ENCODE measurements around the gene OR10H1. TPM values are rescaled to one million over a fixed set of nuclear protein-coding genes. Genes with fewer than 3 reads are reported as not detected.
"Not testable (repeated sequence)": the region's sequence is repeated elsewhere in the genome, so short reads cannot be mapped to it uniquely, and the experiment has no call there.

OR10H1 gene
- total RNA-seq, 4 donors from 2014 or later = not detected

GRCh38 chr19:15790096-15790495 is 25.4 kb downstream of the OR10H1 start:
- ATAC-seq (ENCODE audit: low FRiP score) (no peak), DNase-seq (ENCODE audit: low spot score) (no peak)
- TF ChIP-seq CTCF (IDR thresholded peaks at IDR 0.05) = no peak

DNA sequence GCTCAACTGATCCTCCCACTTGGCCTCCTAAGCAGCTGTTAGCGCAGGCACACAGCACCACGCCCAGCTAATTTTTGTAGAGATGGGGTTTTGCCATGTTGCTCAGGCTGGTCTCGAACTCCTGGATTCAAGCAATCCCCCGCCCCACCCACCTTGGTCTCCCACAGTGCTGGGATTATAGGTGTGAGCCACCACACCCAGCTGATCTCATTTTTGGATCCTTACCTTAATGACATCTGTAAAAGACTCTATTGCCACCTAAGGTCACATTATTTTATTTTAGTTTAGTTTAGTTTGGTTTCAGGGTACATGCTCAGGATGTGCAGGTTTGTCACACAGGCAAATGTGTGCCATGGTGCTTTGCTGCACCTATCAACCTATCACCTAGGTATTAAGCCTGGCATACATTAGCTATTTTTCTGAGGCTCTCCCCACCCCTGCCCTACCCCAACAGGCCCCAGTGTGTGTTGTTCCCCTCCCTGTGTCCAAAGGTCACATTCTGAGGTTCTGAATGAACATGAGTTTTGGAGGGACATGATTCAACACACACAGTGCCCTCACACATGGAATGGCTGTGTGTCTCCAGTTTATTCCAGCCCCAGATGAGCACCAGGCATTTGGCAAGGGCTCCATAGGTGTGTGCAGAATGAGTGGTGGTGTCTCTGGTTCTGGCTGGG is 26.7 kb downstream of the OR10H1 start:
- DNase-seq (ENCODE audit: low spot score) (no peak), ATAC-seq (ENCODE audit: low FRiP score) (no peak)

DNA sequence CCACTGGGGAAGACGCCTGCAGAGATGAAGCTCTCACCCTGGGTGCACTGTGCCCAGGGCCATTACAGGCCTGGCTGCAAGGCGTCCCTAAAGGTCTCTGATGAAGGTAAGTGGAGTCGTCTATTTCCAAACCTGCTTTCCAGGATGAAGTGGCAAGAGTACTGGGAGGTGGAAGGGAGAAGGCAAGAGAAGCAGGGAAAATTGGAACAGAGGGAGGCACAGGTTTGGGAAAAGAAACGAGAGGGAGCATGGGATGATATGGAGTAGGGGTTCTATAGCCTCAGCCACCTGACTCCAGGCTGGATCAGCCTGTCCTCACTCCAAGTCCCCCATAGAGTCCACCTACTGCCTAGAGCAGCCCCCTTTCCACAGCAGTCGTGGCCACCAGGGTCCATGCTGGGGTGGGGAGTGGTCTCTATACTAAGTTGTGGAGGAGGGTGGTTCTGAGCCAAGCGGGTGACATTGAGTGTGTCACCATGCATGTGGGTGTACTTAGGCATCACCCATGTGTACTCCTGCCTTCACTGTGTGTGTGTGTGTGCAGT is 27.8 kb downstream of the OR10H1 start, which contains the start of gene OR10H5:
Gene OR10H5, plus strand, starts transcription at position 51 of the 545 bp plus-strand sequence. CDS start 6,388 bp downstream, outside the sequence.
- no peak for ATAC-seq (ENCODE audit: low FRiP score)
- DNase-seq (ENCODE audit: low spot score) = no peak

More for the DNA sequence above, 26.7 kb downstream of the OR10H1 start:
- no peak for TF ChIP-seq CTCF (IDR thresholded peaks at IDR 0.05)

DNA sequence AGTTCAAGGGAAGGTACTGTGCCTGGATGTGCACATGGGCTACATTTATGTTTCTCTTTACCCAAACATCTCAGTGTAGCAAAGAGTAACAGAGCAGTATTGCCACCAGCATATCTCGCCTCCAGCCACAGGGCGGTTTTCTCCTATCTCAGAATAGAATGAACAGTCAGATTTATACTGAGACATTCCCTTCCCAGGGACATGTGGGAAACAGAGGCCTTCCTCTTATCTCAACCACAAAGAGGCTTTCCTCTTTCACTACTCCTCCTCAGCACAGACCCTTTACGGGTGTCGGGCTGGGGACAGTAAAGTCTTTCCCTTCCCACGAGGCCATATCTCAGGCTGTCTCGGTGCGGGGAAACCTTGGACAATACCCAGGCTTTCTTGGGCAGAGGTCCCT is 32.6 kb downstream of the OR10H1 start:
- not testable (repeated sequence) for ATAC-seq (ENCODE audit: low FRiP score); DNase-seq (ENCODE audit: low spot score)

More for the DNA sequence above, 27.8 kb downstream of the OR10H1 start, which contains the start of gene OR10H5:
- TF ChIP-seq CTCF (IDR thresholded peaks at IDR 0.05) = no peak

DNA sequence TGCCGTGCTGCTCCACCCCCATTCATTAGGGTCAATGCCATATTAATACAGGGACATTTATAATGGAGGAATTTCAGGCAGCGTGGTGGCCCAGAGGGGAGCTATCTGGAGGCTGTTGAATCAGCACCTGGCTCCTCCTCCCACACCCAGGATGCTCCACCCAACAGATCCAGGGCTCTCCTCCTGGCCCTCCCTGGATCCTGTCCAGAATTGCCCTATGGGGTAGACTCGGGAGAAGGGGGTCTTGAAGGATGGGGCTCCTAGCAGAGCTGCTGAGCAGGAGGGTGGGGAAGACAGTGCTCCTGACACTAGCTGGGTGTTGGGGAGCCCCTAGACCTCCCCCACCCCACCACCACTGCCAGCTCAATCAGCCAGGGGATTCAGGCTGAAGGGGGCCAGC is 33.3 kb downstream of the OR10H1 start:
- no peak for TF ChIP-seq CTCF (IDR thresholded peaks at IDR 0.05)
- ATAC-seq (ENCODE audit: low FRiP score) (no peak), DNase-seq (ENCODE audit: low spot score) (no peak)

DNA sequence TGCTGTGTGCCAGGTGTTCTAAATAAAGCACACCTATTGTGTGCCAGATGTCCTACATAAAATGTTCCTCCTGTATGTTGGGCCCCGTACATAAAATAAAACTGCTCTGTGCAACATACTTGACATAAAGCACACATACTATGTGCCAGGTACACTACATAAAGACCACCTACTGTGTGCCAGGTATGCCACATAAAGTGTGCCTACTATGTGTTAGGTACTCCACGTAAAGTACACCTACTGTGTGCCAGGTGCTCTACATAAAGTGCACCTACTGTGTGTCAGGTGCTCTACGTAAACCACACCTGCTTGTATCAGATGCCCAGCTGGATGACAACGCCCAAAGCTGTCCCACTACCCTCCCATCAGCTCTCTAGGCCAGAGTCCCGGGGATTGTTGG is 33.8 kb downstream of the OR10H1 start:
- no peak for TF ChIP-seq CTCF (IDR thresholded peaks at IDR 0.05)
- DNase-seq (ENCODE audit: low spot score) (no peak), ATAC-seq (ENCODE audit: low FRiP score) (no peak)

DNA sequence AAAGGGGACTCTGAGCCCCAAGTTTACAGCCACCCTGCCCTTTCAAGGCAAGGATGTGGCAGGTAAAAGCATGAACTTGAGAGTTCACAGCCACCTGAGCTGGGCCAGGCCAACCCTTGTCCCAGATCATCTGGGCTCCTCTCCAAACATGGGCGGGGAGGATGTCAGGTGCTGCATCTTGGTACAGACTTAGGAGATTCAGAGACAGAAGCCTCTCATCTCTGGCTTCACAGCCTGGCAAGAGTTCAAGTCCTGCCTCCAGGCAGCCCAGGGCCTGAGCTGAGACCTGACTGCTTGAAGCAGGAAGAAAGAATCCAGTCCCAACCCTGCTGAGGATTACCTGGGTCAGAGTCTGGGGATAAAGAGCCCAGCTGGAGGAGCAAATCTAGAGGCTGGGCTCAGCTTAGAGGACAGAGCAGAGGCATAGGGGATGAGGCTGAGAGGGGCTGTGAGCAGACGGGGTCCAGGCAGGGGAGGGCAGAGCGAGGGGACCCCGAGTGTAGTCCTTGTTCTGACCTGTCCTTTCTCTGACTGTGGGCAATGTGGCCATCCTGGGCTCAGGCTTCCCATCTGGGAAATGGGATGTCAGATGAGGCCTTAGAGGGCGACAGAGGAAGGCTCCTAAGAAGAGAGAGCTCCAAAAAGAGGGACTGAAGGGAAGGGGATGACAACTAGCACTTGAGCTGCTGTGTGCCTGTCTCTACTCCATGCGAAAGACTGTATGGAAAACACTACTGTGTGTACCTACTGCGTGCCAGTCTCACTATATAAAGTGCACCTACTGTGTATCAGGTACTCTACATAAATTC is 34.6 kb downstream of the OR10H1 start:
- ATAC-seq (ENCODE audit: low FRiP score) (no peak), DNase-seq (ENCODE audit: low spot score) (no peak)
- no peak for TF ChIP-seq CTCF (IDR thresholded peaks at IDR 0.05)
